HG02970 (cell line): ENCODE measurements around the gene CTRB2.
"Not testable (repeated sequence)": the region's sequence is repeated elsewhere in the genome, so short reads cannot be mapped to it uniquely, and the experiment has no call there.

Experiments
- ATAC-seq: cut with Tn5 transposase; IDR thresholded peaks from one replicate; pipeline ENCODE4 v1.9.1; 2021; ENCODE audit warnings: mild to moderate bottlenecking, moderate library complexity, moderate number of reproducible peaks; ENCODE audit not compliant: unreplicated experiment, low FRiP score

Gene CTRB2

GRCh38 chr16:75228143-75228976 lies 21.4 kb upstream of the CTRB2 start:
- ATAC-seq, result no peak

- ATAC-seq, result no peak
Measured at GRCh38 chr16:75227361-75228142, 20.6 kb upstream of the CTRB2 start.

DNA sequence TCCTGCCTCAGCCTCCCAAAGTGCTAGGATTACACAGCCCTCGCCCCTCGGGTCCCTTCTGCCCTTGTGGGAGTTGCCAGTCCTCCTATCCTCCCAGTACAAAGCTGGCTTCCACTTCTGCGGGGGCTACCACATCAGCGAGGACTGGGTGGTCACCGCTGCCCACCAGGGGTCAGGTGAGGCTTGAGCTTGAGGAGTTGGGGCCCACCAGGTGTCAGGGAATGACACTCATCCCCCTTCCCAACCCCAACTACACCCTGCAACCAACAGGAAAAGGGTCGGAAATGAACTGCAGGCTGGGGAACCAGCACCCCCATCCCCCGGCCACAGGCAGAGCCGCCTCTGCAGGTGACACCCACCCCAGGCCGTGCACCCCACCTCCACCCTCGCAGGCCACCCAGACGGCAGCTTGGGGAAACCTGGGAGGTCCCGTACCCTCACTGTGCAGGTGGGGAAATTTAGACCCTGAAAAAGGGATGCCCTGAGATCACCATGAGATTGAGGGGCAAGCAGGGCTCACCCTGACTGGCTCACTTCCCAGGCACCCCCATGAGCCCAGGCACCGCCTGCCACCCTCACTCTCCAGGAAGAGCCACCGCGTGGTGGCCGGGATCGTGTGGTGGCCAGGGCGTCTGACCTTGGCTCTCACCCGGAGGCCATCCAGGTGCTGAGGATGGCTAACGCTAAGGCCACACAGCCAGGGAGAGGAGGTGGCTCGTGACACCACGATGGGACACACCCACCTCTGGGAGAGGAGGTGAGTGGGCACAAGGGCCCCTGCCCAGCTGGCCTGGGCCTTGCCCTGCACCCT lies 19.8 kb upstream of the CTRB2 start:
- no peak for ATAC-seq

- ATAC-seq, result no peak
Measured at GRCh38 chr16:75225678-75226515, 18.9 kb upstream of the CTRB2 start.

GRCh38 chr16:75225092-75225491 lies 18.1 kb upstream of the CTRB2 start:
- ATAC-seq, result no peak

- no peak for ATAC-seq
Measured at GRCh38 chr16:75224306-75225082, 17.5 kb upstream of the CTRB2 start.

DNA sequence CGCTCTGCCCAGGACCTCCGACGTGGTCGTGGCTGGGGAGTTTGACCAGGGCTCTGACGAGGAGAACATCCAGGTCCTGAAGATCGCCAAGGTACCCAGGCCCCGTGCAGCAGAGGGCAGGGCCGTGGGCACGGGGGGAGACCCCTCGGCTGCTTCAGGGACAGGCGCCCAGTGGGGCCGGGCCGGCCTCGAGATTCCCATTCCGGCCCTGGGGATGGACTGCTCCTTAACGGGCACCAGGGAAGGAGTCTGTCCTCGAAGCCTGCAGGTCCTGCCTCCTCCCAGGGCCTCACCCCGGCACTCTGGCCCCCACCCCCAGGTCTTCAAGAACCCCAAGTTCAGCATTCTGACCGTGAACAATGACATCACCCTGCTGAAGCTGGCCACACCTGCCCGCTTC lies 16.2 kb upstream of the CTRB2 start:
- ATAC-seq, result not testable (repeated sequence)

DNA sequence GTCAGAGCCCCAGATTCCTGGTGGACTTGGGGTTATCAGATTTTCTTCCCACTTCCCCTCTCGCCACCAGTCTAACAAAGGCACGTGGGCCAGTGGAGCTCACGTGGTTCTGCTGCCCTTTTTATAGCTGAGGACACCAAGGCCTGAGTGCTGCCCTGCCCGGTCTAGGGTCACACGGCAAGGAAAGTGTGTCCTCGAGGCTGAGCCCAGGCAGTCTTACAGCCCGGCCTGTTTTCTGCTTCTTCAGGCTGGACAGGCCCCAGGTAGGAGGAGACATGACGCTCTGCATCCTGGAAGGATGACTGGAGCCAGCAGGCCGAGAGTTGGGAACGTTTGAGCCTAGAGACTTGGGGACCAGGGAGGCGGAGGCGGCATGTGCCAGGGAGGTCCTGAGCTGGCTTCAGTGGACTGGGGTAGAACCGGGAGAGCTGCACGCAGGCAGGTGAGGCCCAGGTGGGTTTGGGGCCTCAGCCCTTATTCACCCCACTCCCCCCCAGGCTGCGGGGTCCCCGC lies 15.4 kb upstream of the CTRB2 start:
- ATAC-seq, result no peak

GRCh38 chr16:75219838-75220237 lies 12.9 kb upstream of the CTRB2 start:
- no peak for ATAC-seq

DNA sequence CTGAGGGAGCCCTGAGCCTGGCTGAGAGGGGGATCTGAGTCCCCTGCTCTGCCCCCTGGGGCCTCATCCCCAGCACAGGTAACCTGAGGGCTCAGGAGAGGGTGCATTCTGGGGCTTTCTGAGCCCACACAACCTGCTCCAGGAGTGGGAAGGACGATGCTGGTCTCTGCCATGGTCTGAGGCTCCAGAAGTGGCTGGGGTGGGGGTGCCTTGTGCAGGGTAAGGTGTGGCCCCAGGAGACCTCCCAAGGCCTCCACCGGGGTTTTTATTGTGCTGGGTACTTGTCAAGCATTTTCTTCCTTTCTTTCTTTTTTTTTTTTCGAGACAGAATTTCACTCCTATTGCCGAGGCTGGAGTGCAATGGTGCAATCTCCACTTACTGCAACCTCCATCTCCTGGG lies 12.1 kb upstream of the CTRB2 start:
- ATAC-seq, result no peak

- ATAC-seq, result peak; percentile 57
Measured at GRCh38 chr16:75218256-75219076, 11.5 kb upstream of the CTRB2 start, which contains the start of gene CTRB1. CTRB1 (plus strand) TSS chr16:75218988; CDS start chr16:75219008, 20 bp downstream.

DNA sequence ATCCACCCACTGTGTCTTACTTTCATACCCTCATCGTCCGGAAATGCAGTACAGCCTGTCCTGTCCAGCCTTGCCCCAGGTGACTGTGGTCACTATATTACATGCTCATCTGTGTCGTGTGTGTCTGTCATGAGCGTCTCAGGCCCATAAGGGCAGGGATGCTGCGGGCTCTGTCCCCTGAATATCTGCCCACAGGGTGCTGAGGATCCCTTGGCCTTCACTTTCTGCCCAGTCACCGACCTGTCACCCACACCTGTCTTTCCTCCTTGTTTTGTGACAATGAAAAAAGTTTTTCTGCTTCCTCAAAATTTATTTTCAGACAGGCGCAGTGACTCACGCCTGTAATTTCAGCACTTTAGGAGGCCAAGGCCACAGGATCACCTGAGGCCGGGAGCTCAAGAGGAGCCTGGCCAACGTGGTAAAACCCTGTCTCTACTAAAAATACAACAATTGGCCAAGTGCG lies 10.5 kb upstream of the CTRB2 start:
- ATAC-seq, result no peak

DNA sequence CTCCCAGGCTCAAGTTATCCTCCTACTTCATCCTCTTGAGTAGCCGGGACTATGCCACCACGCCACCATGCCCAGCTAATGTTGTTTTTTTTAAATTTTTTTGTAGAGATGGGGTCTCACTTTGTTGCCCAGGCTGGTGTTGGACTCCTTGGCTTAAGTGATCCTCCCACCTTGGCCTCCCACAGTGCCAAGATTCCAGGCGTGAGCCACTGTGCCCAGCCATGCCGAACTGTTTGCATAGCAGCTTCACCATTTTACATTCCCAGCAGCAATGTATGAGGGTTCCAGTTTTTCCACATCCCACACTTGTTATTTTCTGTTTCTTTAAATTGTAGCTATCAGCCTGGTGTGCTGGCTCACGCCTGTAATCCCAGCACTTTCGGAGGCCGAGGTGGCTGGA lies 9.6 kb upstream of the CTRB2 start:
- no peak for ATAC-seq

GRCh38 chr16:75216127-75216526 lies 9.2 kb upstream of the CTRB2 start:
- no peak for ATAC-seq

DNA sequence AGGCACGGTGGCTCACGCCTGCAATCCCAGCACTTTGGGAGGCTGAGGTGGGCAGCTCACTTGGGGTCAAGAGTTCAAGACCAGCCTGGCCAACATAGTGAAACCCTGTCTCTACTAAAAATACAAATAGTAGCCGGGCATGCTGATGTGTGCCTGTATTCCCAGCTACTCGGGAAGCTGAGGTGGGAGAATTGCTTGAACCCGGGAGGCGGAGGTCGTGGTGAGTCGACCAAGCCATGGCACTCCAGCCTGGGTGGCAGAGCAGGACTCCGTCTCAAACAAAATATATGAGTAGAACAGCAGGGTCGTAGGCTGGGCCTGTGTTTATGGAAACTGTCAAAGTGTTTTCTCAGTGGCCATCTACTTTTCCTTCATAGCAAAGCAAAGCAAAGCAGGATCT lies 4.3 kb upstream of the CTRB2 start:
- ATAC-seq, result not testable (repeated sequence)

DNA sequence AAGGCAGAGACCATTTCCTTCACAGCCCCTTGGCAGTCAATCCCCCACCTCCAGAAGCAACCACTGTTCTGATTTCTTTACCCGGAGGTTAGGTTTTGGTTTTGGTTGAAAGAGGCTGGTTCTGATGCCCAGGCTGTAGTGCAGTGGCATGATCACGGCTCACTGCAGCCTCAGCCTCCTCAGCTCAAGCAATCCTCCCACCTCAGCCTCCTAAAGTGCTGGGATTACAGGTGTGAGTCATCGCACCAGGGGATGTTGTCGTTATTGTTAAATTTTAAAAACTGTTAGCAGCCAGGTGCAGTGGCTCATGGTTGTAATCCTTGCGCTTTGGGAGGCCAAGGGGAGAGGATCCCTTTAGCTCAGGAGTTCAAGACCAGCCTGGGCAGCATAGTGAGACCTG lies 3.0 kb upstream of the CTRB2 start:
- ATAC-seq, result no peak

DNA sequence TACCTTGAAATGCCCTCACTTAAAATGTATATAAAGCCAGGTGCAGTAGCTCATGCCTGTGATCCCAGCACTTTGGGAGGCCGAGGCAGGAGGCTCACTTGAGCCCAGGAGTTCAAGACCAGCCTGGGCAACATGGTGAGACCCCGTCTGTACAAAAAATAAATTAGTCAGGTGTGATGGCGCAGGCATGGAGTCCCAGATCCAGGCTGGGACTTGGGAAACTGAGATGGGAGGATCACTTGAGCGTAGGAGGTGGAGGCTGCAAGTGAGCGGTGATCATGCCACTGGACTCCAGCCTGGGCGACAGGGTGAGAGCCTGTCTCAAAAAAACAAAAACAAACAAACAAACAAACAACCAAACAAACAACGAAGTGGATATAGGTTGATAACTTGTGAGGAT lies 2.6 kb upstream of the CTRB2 start:
- ATAC-seq, result not testable (repeated sequence)
